Suprapubic skin (tissue), 4 donors: ENCODE results near the gene PLEK.

Source experiments
- CTCF ChIP-seq, 2 donors: fragments of 200-600 bp in 1 of 2; fragments of 450-650 bp in 1 of 2; sonication (generic) in 1 of 2; IDR thresholded peaks; one replicate each; pipeline ENCODE4 v1.5.1; 2016 to 2019; ENCODE audit warnings: antibody characterized with exemption in 2 of 2, mild to moderate bottlenecking in 1 of 2, moderate library complexity in 1 of 2
- EP300 ChIP-seq: sonication (generic); formaldehyde crosslinking; IDR thresholded peaks from one replicate; pipeline ENCODE4 v1.6.1; 2017; ENCODE audit warnings: antibody characterized with exemption
- POLR2A ChIP-seq, 2 donors: fragments of 450-650 bp; IDR thresholded peaks; one replicate each; pipeline ENCODE4 v1.6.1; 2017; ENCODE audit warnings: antibody characterized with exemption in 2 of 2, mild to moderate bottlenecking in 2 of 2, moderate library complexity in 2 of 2
- POLR2AphosphoS5 ChIP-seq, 3 donors: sonication (generic); formaldehyde crosslinking; IDR thresholded peaks; one replicate each; pipeline ENCODE4 v1.6.1; 2017; ENCODE audit warnings: antibody characterized with exemption in 3 of 3

DNA sequence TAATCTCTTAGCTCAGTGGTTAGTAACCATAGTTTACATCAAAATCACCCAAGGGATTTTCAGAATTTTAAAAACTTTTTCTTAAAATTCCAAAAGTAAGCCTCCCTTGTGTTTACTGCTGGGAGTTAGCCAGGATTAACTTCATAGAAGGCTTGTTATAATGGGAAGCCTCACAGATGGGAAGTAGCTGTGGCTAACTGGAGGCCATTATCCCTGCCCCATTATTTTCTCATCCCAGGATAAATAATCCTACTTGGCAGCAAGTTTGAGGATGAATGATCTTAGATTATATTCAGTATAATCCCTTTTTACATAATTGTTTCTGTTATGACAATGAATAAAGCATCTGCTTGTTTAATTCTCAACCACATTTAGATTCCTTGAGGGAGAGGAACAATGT, 25.5 kb downstream of the PLEK start:
- TF ChIP-seq CTCF (IDR thresholded peaks at IDR 0.05) (no peak), POLR2A (IDR thresholded peaks at IDR 0.05) (no peak), EP300 (no peak), POLR2AphosphoS5 (IDR thresholded peaks at IDR 0.05) (no peak)
